B cell (primary cell): ENCODE data around the gene DLGAP5.

ENCODE experiments used
- EZH2 ChIP-seq: IDR thresholded peaks from 2 replicates; pipeline ENCODE4 v1.6.1; 2012; ENCODE audit warnings: borderline replicate concordance, low read depth, mild to moderate bottlenecking, moderate library complexity, low read length; ENCODE audit not compliant: insufficient read depth, poor library complexity, severe bottlenecking
- TF ChIP-seq, protein P1 (sequence below): fragments of 200-600 bp; IDR thresholded peaks from one replicate; pipeline ENCODE4 v1.8.0; 2022; ENCODE audit warnings: antibody characterized with exemption, mild to moderate bottlenecking

DNA sequence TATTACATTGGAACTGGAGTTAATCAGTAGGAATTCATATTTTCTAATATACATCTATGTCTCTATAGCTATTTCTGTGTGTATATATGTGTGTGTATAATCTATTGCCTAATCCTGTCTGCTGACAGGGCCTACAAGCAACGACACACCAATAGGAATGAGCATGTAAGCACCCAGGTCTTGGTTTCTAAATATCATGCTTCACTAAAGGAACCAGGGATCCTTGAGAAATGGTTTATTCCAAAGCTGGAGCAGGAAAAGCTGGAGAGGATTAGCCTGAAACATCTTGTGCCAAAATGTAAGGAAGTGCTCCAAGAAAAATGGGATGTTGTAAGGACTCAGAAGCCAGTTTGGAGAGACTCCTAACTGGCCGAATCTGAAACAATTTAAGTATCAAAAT is 91.6 kb downstream of the DLGAP5 start:
- TF ChIP-seq, protein P1, sequence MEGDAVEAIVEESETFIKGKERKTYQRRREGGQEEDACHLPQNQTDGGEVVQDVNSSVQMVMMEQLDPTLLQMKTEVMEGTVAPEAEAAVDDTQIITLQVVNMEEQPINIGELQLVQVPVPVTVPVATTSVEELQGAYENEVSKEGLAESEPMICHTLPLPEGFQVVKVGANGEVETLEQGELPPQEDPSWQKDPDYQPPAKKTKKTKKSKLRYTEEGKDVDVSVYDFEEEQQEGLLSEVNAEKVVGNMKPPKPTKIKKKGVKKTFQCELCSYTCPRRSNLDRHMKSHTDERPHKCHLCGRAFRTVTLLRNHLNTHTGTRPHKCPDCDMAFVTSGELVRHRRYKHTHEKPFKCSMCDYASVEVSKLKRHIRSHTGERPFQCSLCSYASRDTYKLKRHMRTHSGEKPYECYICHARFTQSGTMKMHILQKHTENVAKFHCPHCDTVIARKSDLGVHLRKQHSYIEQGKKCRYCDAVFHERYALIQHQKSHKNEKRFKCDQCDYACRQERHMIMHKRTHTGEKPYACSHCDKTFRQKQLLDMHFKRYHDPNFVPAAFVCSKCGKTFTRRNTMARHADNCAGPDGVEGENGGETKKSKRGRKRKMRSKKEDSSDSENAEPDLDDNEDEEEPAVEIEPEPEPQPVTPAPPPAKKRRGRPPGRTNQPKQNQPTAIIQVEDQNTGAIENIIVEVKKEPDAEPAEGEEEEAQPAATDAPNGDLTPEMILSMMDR: no peak
- no peak for TF ChIP-seq EZH2
